Fibroblast of the aortic adventitia (primary cell): Measurements from ENCODE around the gene TMEM250. TPM values are rescaled to one million over a fixed set of nuclear protein-coding genes. Genes with fewer than 3 reads are reported as not detected.

Experiments
- DNase-seq: peaks from one replicate; pipeline ENCODE4 v3.0.0-alpha.2; 2010; ENCODE audit warnings: low read depth
- H3K4me3 ChIP-seq: 2 replicates; pipeline ENCODE4 v1.5.1; 2011; ENCODE audit warnings: low read depth, mild to moderate bottlenecking, control low read depth, low read length, moderate library complexity
- CTCF ChIP-seq: IDR thresholded peaks from 2 replicates; pipeline ENCODE4 v1.5.1; 2011; ENCODE audit warnings: mild to moderate bottlenecking, low read length, control low read depth, inconsistent platforms; ENCODE audit not compliant: insufficient read depth
- total RNA-seq: library from RNA; depleted of rRNA; stranded (reverse); fragments of >200 nt; gene quantifications from 2 replicates; pipeline ENCODE4 v1.2.3, GENCODE V29; 2012; ENCODE audit warnings: low replicate concordance

Gene TMEM250
- total RNA-seq, 1 donor, result 46.1 TPM

GRCh38 chr9:136136127-136136925, 17.7 kb upstream of the TMEM250 start:
- TF ChIP-seq CTCF, result no peak
- H3K4me3 ChIP-seq, result no peak overlapping the region
- DNase-seq, result no peak

GRCh38 chr9:136135326-136136126, 16.9 kb upstream of the TMEM250 start:
- TF ChIP-seq CTCF, result no peak

GRCh38 chr9:136133959-136134484, 15.3 kb upstream of the TMEM250 start:
- DNase-seq, result no peak
- no peak overlapping the region for H3K4me3 ChIP-seq
- no peak for TF ChIP-seq CTCF

More at GRCh38 chr9:136135326-136136126, 16.9 kb upstream of the TMEM250 start:
- DNase-seq, result no peak
- H3K4me3 ChIP-seq, result no peak overlapping the region

GRCh38 chr9:136133191-136133958, 14.7 kb upstream of the TMEM250 start:
- H3K4me3 ChIP-seq, result peak overlapping the region; percentile 28
- peak; percentile 43 for TF ChIP-seq CTCF
- DNase-seq, result no peak

GRCh38 chr9:136132512-136133050, 13.9 kb upstream of the TMEM250 start:
- TF ChIP-seq CTCF, result no peak
- DNase-seq, result no peak
- peak overlapping the region; percentile 13 for H3K4me3 ChIP-seq
